Cortex of kidney (tissue), 1 donor: ENCODE measurements around the gene GAPVD1.
A peak's percentile ranks its signal among the peaks of the same experiment; 100 is the strongest.
"Not testable (repeated sequence)": the region's sequence is repeated elsewhere in the genome, so short reads cannot be mapped to it uniquely, and the experiment has no call there.

ENCODE experiments used
- DNase-seq: peaks from one replicate; lab custom pipeline; 2025; lab: John Stamatoyannopoulos, UW

The GAPVD1 gene, protein sequence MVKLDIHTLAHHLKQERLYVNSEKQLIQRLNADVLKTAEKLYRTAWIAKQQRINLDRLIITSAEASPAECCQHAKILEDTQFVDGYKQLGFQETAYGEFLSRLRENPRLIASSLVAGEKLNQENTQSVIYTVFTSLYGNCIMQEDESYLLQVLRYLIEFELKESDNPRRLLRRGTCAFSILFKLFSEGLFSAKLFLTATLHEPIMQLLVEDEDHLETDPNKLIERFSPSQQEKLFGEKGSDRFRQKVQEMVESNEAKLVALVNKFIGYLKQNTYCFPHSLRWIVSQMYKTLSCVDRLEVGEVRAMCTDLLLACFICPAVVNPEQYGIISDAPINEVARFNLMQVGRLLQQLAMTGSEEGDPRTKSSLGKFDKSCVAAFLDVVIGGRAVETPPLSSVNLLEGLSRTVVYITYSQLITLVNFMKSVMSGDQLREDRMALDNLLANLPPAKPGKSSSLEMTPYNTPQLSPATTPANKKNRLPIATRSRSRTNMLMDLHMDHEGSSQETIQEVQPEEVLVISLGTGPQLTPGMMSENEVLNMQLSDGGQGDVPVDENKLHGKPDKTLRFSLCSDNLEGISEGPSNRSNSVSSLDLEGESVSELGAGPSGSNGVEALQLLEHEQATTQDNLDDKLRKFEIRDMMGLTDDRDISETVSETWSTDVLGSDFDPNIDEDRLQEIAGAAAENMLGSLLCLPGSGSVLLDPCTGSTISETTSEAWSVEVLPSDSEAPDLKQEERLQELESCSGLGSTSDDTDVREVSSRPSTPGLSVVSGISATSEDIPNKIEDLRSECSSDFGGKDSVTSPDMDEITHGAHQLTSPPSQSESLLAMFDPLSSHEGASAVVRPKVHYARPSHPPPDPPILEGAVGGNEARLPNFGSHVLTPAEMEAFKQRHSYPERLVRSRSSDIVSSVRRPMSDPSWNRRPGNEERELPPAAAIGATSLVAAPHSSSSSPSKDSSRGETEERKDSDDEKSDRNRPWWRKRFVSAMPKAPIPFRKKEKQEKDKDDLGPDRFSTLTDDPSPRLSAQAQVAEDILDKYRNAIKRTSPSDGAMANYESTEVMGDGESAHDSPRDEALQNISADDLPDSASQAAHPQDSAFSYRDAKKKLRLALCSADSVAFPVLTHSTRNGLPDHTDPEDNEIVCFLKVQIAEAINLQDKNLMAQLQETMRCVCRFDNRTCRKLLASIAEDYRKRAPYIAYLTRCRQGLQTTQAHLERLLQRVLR (N-terminal part only)

GRCh38 chr9:125261501-125262293 is at the start of gene GAPVD1:
TSS of gene GAPVD1 (plus strand) at chr9:125261826. CDS start at chr9:125298922, 37,096 bp downstream.
- peak; percentile 52 for DNase-seq

DNA sequence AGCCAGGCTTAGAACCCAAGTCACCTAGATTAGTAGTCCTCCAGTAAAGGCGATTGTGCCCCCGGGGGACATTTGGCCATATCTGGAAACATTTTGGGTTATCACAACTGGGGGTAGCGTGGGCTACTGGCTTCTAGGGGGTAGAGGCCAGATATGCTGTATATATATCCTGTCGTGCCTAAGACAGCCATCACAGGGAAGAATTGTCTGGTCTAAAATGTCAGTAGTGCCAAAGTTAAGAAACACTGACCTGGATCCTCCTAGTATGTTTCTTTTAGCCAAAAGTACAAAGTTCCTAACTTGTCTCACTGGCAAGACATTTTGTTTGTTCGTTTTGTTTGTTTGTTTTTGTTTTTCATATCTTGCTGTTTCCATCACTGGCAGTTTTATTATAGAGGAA is 47.4 kb upstream of the GAPVD1 start:
- no peak for DNase-seq

DNA sequence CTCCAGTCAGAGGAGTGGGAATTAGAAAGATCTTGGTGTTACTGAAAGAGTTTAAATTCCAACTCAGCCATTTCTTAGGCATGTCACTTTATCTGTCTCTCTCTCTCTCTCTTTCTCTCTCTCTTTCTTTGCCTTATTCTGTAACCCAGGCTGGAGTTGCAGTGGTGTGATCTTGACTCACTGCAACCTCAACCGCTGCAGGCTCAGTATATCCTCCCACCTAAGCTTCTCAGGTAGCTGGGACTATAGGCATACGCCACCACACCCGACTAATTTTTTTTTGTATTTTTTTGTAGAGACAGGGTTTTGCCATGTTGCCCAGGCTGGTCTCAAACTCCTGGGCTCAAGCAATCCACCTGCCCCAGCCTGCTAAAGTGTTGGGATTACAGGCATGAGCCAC is 43.0 kb upstream of the GAPVD1 start:
- no peak for DNase-seq

DNA sequence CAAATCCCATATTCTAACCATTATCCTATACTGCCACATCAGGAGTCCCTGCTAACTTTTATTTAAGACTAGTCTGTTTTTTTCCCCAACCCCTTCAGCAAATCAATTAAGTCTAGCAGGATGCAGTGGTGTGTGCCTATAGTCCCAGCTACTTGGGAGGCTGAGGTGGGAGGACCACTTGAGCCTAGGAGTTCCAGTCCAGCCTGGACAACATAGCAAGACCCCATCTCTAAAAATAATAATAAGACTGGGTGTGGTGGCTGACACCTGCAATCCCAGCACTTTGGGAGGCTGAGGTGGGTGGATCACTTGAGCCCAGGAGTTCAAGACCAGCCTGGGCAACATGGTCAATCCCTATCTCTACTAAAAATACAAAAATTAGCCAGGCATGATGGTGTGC is 36.8 kb upstream of the GAPVD1 start:
- DNase-seq: not testable (repeated sequence)

GRCh38 chr9:125227761-125228160 is 33.9 kb upstream of the GAPVD1 start:
- DNase-seq: no peak

DNA sequence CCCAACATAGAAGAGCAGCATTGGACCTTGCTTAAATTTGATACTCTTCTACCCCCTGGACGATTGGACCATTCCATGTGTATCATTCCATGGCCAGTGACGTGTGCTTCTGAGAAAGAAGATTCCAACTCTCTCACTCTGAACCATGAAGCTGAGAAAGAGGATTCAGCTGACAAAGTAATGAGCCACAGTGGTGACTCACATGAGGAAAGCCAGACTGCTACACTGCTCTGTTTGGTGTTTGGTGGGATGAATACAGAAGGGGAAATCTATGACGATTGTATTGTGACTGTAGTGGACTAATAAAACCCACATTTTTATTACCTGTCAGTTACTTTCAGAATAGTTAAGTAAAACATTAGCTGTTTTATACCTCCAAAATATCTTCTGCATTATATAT is 27.9 kb upstream of the GAPVD1 start:
- no peak for DNase-seq

DNA sequence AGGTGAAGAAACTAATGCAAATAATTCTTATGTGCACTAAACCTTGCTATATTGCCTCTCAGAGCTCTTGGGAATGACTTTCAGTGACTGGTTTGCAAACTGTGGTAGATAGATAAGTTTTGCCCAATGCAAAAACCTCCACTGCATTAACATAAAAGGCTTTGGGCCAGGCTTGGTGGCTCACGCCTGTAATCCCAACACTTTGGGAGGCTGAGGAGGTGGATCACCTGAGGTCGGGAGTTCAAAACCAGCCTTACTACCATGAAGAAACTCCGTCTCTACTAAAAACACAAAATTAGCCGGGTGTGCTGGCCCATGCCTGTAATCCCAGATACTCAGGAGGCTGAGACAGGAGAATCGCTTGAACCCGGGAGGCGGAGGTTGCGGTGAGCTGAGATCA is 27.5 kb upstream of the GAPVD1 start:
- DNase-seq: not testable (repeated sequence)

GRCh38 chr9:125235804-125236519 is 25.7 kb upstream of the GAPVD1 start:
- no peak for DNase-seq

- not testable (repeated sequence) for DNase-seq
Measured at GRCh38 chr9:125236520-125237159, 25.0 kb upstream of the GAPVD1 start.

- DNase-seq: no peak
Measured at GRCh38 chr9:125238127-125238914, 23.3 kb upstream of the GAPVD1 start.

GRCh38 chr9:125238915-125239446 is 22.6 kb upstream of the GAPVD1 start:
- no peak for DNase-seq

GRCh38 chr9:125239631-125240597 is 21.7 kb upstream of the GAPVD1 start:
- DNase-seq: no peak

DNA sequence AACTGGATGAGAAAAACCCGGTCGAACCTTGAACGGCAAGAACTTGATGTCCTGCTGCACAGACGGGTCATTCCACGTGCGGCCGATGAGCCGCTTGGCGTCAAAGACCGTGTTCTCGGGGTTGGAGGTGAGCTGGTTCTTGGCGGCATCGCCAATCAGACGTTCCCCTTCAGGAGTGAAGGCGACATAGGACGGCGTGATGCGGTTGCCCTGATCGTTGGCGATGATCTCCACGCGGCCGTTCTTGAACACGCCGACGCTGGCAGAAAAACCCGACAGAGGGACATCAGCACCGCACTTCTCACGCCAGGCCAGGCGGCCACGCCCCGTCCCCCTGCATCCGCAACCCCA is 21.0 kb upstream of the GAPVD1 start:
- no peak for DNase-seq

- peak; percentile 67 for DNase-seq
Measured at GRCh38 chr9:125241000-125241862, 20.4 kb upstream of the GAPVD1 start, which contains the start of gene HSPA5. TSS of gene HSPA5 (minus strand) at chr9:125241343. CDS start at chr9:125241126, 217 bp downstream.

- DNase-seq: no peak
Measured at GRCh38 chr9:125241863-125242739, 19.5 kb upstream of the GAPVD1 start.

- DNase-seq: no peak
Measured at GRCh38 chr9:125243792-125244260, 17.8 kb upstream of the GAPVD1 start.
